ENCODE results near the gene LRRC2.

The LRRC2 gene

GRCh38 chr3:46468753-46469600 lies 97.1 kb downstream of the LRRC2 start:
- no peaks in the 10 kb centered on the region for H3K9me3 ChIP-seq (ENCODE audit: control insufficient read depth, low read length)
- TF ChIP-seq CTCF (IDR thresholded peaks at IDR 0.05): no peak
- H3K4me3 ChIP-seq (ENCODE audit: low read depth, low read length): no peak overlapping the region
- H3K27ac ChIP-seq: no peak overlapping the region
- no peaks in the 10 kb centered on the region for H3K27me3 ChIP-seq (ENCODE audit: control insufficient read depth, insufficient read depth, low read length)
- H3K4me1 ChIP-seq: no peaks in the 10 kb centered on the region
- no peak overlapping the region for H3K9ac ChIP-seq
- no peaks in the 10 kb centered on the region for H3K79me2 ChIP-seq
- no peak overlapping the region for H2AFZ ChIP-seq
- no peaks in the 10 kb centered on the region for H3K36me3 ChIP-seq (ENCODE audit: control insufficient read depth, insufficient read depth, low read length)
- H3K4me2 ChIP-seq (ENCODE audit: low read length): no peak overlapping the region

GRCh38 chr3:46467562-46467961 lies 98.5 kb downstream of the LRRC2 start:
- no peak for TF ChIP-seq CTCF (IDR thresholded peaks at IDR 0.05)
- Histone ChIP-seq H2AFZ (no peak overlapping the region), H3K79me2 (no peaks in the 10 kb centered on the region), H3K4me3 (ENCODE audit: low read depth, low read length) (no peak overlapping the region), H3K36me3 (ENCODE audit: control insufficient read depth, insufficient read depth, low read length) (no peaks in the 10 kb centered on the region), H3K27ac (no peak overlapping the region), H3K4me1 (no peaks in the 10 kb centered on the region), H3K27me3 (ENCODE audit: control insufficient read depth, insufficient read depth, low read length) (no peaks in the 10 kb centered on the region), H3K9me3 (ENCODE audit: control insufficient read depth, low read length) (no peaks in the 10 kb centered on the region), H3K9ac (no peak overlapping the region), H3K4me2 (ENCODE audit: low read length) (no peak overlapping the region)

- Histone ChIP-seq H3K4me2 (ENCODE audit: low read length) (no peak overlapping the region), H3K4me3 (ENCODE audit: low read depth, low read length) (no peak overlapping the region), H3K4me1 (no peaks in the 10 kb centered on the region), H3K9me3 (ENCODE audit: control insufficient read depth, low read length) (no peaks in the 10 kb centered on the region), H3K27me3 (ENCODE audit: control insufficient read depth, insufficient read depth, low read length) (no peaks in the 10 kb centered on the region), H3K27ac (no peak overlapping the region), H3K9ac (no peak overlapping the region), H2AFZ (no peak overlapping the region), H3K79me2 (no peaks in the 10 kb centered on the region), H3K36me3 (ENCODE audit: control insufficient read depth, insufficient read depth, low read length) (no peaks in the 10 kb centered on the region)
- TF ChIP-seq CTCF (IDR thresholded peaks at IDR 0.05): no peak
Observed at GRCh38 chr3:46466871-46467403, 99.2 kb downstream of the LRRC2 start.

GRCh38 chr3:46466273-46466672 lies 99.8 kb downstream of the LRRC2 start:
- Histone ChIP-seq H3K27ac (no peak overlapping the region), H3K9ac (no peak overlapping the region), H3K36me3 (ENCODE audit: control insufficient read depth, insufficient read depth, low read length) (no peaks in the 10 kb centered on the region), H3K4me3 (ENCODE audit: low read depth, low read length) (no peak overlapping the region), H3K4me1 (no peaks in the 10 kb centered on the region), H3K27me3 (ENCODE audit: control insufficient read depth, insufficient read depth, low read length) (no peaks in the 10 kb centered on the region), H2AFZ (no peak overlapping the region), H3K79me2 (no peaks in the 10 kb centered on the region), H3K4me2 (ENCODE audit: low read length) (no peak overlapping the region), H3K9me3 (ENCODE audit: control insufficient read depth, low read length) (no peaks in the 10 kb centered on the region)
- TF ChIP-seq CTCF (IDR thresholded peaks at IDR 0.05): no peak
